Mucosa of stomach (tissue), 1 donor: ENCODE data around the gene DNAJC13.
"Not testable (repeated sequence)": the region's sequence is repeated elsewhere in the genome, so short reads cannot be mapped to it uniquely, and the experiment has no call there.

ENCODE experiments used
- H3K27me3 ChIP-seq: one replicate; pipeline ENCODE4 v1.7.0; 2013; ENCODE audit warnings: mild to moderate bottlenecking, low read length; ENCODE audit not compliant: control insufficient read depth, insufficient read depth
- H3K36me3 ChIP-seq: one replicate; pipeline ENCODE4 v1.7.0; 2013; ENCODE audit warnings: low read length; ENCODE audit not compliant: control insufficient read depth, insufficient read depth
- H3K4me1 ChIP-seq: one replicate; pipeline ENCODE4 v1.7.0; 2013; ENCODE audit warnings: mild to moderate bottlenecking, low read length; ENCODE audit not compliant: control insufficient read depth, insufficient read depth
- H3K4me3 ChIP-seq: one replicate; pipeline ENCODE4 v1.7.0; 2013; ENCODE audit warnings: low read length
- H3K9ac ChIP-seq: one replicate; pipeline ENCODE4 v1.7.0; 2013; ENCODE audit warnings: mild to moderate bottlenecking, low read length, moderate library complexity
- H3K9me3 ChIP-seq: one replicate; pipeline ENCODE4 v1.7.0; 2013; ENCODE audit warnings: mild to moderate bottlenecking, low read length, moderate library complexity; ENCODE audit not compliant: control insufficient read depth
- donor health status: Pancreatic carcinoma.

Gene DNAJC13

GRCh38 chr3:132554437-132554836, 137.1 kb downstream of the DNAJC13 start:
- Histone ChIP-seq H3K9ac (no peak overlapping the region), H3K36me3 (no peaks in the 10 kb centered on the region), H3K9me3 (no peaks in the 10 kb centered on the region), H3K4me1 (no peaks in the 10 kb centered on the region), H3K27me3 (no peaks in the 10 kb centered on the region), H3K4me3 (no peak overlapping the region)

- H3K36me3 ChIP-seq: no peaks in the 10 kb centered on the region
- H3K4me3 ChIP-seq: no peak overlapping the region
- no peaks in the 10 kb centered on the region for H3K4me1 ChIP-seq
- H3K9ac ChIP-seq: no peak overlapping the region
- H3K27me3 ChIP-seq: no peaks in the 10 kb centered on the region
- H3K9me3 ChIP-seq: no peaks in the 10 kb centered on the region
Observed at GRCh38 chr3:132555306-132556035, 138.2 kb downstream of the DNAJC13 start.

- not testable (repeated sequence) for H3K4me3 ChIP-seq, H3K4me1 ChIP-seq, H3K27me3 ChIP-seq, H3K9ac ChIP-seq, H3K9me3 ChIP-seq, H3K36me3 ChIP-seq
Observed at GRCh38 chr3:132556036-132556386, 138.7 kb downstream of the DNAJC13 start.

- Histone ChIP-seq H3K4me1 (no peaks in the 10 kb centered on the region), H3K27me3 (no peaks in the 10 kb centered on the region), H3K36me3 (no peaks in the 10 kb centered on the region), H3K9ac (no peak overlapping the region), H3K4me3 (no peak overlapping the region), H3K9me3 (no peaks in the 10 kb centered on the region)
Observed at GRCh38 chr3:132556508-132557159, 139.3 kb downstream of the DNAJC13 start.

- Histone ChIP-seq H3K4me3 (no peak overlapping the region), H3K4me1 (no peaks in the 10 kb centered on the region), H3K27me3 (no peaks in the 10 kb centered on the region), H3K36me3 (no peaks in the 10 kb centered on the region), H3K9ac (no peak overlapping the region), H3K9me3 (no peaks in the 10 kb centered on the region)
Observed at GRCh38 chr3:132561003-132561402, 143.7 kb downstream of the DNAJC13 start.

- Histone ChIP-seq H3K27me3 (no peaks in the 10 kb centered on the region), H3K9me3 (no peaks in the 10 kb centered on the region), H3K4me1 (no peaks in the 10 kb centered on the region), H3K36me3 (no peaks in the 10 kb centered on the region), H3K4me3 (no peak overlapping the region), H3K9ac (no peak overlapping the region)
Observed at GRCh38 chr3:132563420-132564069, 146.2 kb downstream of the DNAJC13 start.

GRCh38 chr3:132564070-132564465, 146.8 kb downstream of the DNAJC13 start:
- Histone ChIP-seq H3K9me3 (no peaks in the 10 kb centered on the region), H3K27me3 (no peaks in the 10 kb centered on the region), H3K9ac (no peak overlapping the region), H3K4me3 (no peak overlapping the region), H3K4me1 (no peaks in the 10 kb centered on the region), H3K36me3 (no peaks in the 10 kb centered on the region)

GRCh38 chr3:132568422-132568821, 151.1 kb downstream of the DNAJC13 start:
- no peaks in the 10 kb centered on the region for H3K36me3 ChIP-seq
- H3K4me3 ChIP-seq: no peak overlapping the region
- H3K9me3 ChIP-seq: no peaks in the 10 kb centered on the region
- H3K4me1 ChIP-seq: no peaks in the 10 kb centered on the region
- no peak overlapping the region for H3K9ac ChIP-seq
- H3K27me3 ChIP-seq: no peaks in the 10 kb centered on the region

- no peaks in the 10 kb centered on the region for H3K9me3 ChIP-seq
- no peak overlapping the region for H3K4me3 ChIP-seq
- no peaks in the 10 kb centered on the region for H3K4me1 ChIP-seq
- no peaks in the 10 kb centered on the region for H3K36me3 ChIP-seq
- no peak overlapping the region for H3K9ac ChIP-seq
- H3K27me3 ChIP-seq: no peaks in the 10 kb centered on the region
Observed at GRCh38 chr3:132569153-132569552, 151.9 kb downstream of the DNAJC13 start.

GRCh38 chr3:132569580-132569979, 152.3 kb downstream of the DNAJC13 start:
- Histone ChIP-seq H3K9me3 (no peaks in the 10 kb centered on the region), H3K4me3 (no peak overlapping the region), H3K9ac (no peak overlapping the region), H3K27me3 (no peaks in the 10 kb centered on the region), H3K4me1 (no peaks in the 10 kb centered on the region), H3K36me3 (no peaks in the 10 kb centered on the region)

- H3K9me3 ChIP-seq: no peaks in the 10 kb centered on the region
- H3K27me3 ChIP-seq: no peaks in the 10 kb centered on the region
- no peaks in the 10 kb centered on the region for H3K36me3 ChIP-seq
- H3K9ac ChIP-seq: no peak overlapping the region
- no peaks in the 10 kb centered on the region for H3K4me1 ChIP-seq
- no peak overlapping the region for H3K4me3 ChIP-seq
Observed at GRCh38 chr3:132570016-132570415, 152.7 kb downstream of the DNAJC13 start.

GRCh38 chr3:132573797-132574211, 156.5 kb downstream of the DNAJC13 start:
- H3K36me3 ChIP-seq: no peaks in the 10 kb centered on the region
- no peak overlapping the region for H3K9ac ChIP-seq
- no peak overlapping the region for H3K4me3 ChIP-seq
- no peaks in the 10 kb centered on the region for H3K4me1 ChIP-seq
- H3K27me3 ChIP-seq: no peaks in the 10 kb centered on the region
- H3K9me3 ChIP-seq: no peaks in the 10 kb centered on the region
